ENCODE results near the gene RFT1.
A peak's percentile ranks its signal among the peaks of the same experiment; 100 is the strongest.

RFT1 gene

DNA sequence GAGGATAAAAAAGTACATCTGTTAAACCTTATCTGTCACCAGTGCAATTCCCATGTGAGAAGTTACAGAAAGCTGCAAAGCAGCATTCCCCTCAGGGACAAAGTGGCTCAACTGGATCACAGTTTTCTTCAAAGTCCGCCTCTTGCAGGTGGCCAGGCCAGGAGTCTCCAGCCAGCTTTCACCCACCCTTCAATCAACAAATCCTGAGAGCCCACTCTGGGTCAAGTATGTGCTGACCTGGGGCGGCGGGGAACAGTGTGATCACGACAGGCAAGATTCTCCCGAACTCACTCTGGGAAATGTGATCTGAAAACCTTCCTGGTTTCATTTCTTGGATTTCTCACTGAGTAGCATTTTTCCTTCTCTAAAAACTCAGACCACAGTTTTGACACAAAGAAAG, 39.2 kb downstream of the RFT1 start:
- no peak for DNase-seq (ENCODE audit: low read depth in 2 of 2)

DNA sequence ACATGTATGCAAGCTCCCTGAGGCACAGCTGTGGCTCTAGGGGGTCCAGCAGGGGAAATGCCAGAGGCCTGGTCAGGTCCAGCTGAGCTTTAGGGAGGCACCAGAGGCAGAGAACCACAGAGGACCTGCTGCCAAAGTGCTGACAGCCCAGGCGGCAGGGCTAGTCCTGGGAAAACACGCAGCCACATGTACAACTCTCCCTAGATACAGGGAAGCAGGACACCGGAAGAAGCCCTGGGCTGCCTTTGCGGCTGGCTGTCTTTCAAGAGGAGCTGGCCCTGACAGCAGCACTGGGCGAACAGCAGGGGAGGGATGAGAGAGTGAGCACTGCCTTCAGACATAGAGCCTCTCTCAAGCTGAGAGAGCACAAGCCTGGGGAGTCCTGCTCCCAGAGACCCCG, 40.7 kb downstream of the RFT1 start:
- no peak for DNase-seq (ENCODE audit: low read depth in 2 of 2)

DNA sequence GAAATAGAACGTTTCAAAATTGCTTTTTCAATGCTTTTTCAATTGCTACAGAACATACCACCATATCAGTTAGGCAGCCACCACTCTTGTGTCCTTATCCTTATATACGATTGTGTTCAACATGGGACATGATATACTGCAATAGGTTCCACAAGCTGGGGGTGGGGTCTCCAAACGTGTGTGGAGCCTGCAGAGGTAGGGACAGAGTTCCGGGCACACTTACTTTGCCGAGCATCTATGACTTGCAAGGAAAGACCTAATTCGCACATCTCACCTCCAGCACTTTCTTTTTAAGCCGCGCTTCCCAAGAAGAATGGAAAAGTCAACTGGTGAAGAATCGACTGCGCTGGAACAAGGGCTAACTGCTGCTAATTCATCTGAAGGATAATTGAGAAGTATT, 44.8 kb downstream of the RFT1 start:
- DNase-seq (ENCODE audit: low read depth in 2 of 2) = no peak

DNA sequence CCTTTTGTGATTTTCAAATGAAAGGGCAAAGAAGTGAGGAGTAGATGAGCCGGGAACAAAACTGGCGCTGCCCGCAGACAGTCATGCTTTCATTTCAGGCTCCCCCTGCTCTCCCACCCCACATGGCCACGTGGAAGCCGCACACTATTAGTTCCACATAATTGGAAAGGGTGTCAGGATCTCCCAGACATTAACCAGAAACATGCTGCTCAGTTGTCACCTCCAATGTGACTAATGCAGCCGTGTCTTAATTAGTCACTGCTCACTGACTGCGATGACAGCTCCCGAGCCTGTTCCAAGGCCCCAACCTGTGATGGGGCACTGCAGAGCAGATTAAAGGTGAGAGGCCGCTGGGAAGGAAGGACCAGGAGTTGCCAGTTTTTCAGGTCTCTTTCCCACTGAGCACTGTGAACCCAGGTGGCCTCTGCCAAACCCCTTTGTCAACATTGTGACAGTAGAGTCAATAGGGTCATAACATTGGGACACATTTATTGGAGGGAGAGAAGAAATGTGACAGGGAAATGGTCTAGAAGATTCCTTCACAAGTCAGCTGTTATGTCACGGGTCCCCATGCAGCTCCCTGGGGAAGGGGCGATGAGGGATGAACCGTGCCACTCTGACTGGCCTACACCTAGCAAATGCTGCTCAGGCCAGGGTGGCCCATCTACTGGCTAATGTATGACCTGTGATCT, 45.8 kb downstream of the RFT1 start:
- DNase-seq (ENCODE audit: low read depth in 2 of 2) = no peak

DNA sequence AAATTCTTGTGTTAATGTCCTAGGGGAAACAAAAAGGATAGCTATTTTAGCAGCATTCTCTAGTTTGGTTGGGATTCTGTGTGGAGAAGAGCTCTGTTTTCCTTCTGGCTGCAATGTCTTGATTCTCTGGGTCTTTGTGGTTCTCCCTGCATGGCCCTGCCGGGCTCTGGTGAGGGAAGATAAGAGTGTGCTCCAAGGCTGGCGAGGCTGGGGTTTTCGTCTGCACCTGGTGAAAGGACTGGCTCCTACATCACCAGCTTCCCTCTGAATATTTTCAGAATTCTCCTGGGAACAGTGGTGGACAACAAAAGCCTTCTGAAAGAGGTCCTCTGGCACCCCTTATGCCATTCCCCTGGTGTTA, 46.3 kb downstream of the RFT1 start:
- no peak for DNase-seq (ENCODE audit: low read depth in 2 of 2)

DNA sequence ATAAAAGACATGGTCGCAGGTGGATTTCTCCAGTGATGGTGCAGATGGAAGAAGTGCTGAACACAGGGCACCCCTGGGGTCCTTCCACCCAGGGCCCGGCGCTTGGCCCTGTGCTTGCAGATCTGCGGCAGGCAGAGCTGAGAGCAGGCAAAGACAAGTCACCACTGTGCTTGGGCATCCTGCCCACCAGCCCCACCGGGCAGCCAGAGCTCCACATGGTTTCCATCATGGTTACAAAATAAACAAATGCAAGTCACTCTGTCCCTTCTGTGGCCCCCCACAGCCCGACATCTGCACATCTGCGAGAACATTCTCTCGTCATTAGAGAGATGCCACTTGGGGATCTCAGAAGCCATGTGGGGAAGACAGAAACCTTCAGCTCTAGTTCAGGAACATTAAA, 46.7 kb downstream of the RFT1 start:
- DNase-seq (ENCODE audit: low read depth in 2 of 2) = no peak

DNA sequence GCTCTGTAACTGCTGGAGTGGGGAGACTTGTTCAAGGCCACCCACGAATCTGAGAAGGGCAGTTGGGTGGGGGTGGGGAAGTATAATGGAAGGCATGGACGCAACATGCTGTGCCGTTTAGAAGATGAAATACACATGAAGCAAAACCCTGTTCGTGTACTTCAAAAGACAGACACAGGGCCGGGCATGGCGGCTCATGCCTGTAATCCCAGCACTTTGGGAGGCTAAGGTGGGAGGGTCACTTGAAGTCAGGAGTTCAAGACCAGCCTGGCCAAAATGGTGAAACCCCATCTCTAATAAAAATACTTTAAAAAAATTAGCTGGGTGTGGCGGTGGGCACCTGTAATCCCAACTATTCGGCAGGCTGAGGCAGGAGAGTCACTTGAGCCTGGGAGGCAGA, 47.5 kb downstream of the RFT1 start:
- no peak for DNase-seq (ENCODE audit: low read depth in 2 of 2)

DNA sequence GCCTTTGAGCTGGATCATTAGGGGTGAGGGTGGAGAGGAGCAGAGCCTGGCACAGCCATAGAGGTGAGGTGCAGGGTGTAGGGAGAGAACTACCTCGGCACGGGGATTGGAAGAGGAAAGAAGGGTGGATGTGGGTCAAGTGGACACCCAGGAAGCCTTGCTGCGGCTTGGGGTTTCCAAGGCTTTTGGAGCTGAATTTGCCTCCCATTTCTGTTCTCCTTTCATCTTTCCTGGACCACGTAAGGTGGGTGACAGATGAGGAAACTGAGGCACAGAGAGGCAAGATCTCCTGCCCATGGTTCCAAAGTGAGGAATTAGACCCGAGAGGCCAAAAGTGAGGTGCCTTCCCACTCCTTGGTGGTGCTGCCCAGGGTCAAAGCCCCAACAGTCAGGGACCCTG, 48.9 kb downstream of the RFT1 start:
- DNase-seq (ENCODE audit: low read depth in 2 of 2) = no peak

DNA sequence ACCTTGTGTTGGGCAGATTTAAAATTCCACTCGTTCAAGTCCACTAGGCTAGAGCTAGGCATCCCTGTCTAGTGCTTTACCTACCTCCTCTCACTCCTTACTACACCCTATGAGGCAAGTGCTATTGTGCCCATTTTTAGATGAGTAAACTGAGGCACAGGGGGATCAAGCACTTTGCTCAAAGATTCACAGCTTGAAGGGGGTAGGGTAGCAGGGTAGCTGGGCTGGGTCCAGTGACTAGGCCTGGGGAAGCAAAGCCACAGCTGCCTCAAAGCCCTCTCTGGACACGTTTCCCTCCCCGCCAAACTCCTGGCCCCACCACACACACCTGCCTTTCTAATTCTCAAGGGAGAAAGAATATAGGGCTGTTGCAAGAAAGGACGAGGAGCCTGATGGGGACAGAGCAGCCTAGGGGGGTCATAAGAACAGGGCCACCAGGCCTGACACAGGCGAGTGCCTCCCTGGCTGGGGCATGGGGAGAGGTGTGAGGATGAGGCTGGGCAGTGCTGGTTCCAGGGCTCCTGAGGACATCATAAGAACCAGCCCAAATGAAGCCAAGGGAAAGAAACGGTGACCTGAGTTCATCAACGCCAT, 49.5 kb downstream of the RFT1 start:
- DNase-seq (ENCODE audit: low read depth in 2 of 2) = no peak

DNA sequence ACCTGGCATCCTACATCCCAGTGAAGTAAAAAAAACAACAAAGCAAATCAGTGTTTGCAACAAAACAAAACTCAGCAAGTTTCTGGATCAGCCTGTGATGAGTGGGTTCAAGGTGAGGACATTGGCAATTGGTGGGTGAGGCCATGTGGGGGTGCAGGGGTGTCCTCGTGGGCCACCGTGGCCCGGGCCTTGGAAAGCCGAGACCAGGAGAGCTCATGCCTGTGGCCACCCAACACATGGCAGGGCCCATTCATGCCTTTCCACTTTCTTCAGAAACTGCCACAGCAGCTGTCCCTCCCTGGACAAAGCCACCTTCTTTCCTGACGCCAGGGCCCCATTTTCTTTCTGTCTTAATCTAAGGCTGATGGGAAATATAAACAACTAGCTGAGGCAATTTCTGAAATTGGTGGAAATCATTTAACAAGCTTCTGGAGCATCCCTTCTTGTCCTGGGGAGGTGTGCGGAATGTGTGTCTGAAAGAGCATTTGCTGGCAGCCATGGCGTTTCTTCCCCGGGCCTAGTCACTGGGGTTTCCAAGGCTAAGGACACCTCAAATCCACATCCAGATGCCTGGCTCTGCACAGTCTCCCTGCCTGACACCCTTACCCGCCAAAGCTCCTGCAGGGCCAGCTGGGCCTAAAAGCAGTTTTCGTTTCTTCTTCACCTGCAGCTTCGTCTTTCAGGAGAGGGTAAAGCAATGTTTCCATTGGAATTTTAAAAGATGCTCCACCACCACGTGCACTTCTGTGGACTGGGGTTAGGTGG, 50.3 kb downstream of the RFT1 start:
- no peak for DNase-seq (ENCODE audit: low read depth in 2 of 2)

DNA sequence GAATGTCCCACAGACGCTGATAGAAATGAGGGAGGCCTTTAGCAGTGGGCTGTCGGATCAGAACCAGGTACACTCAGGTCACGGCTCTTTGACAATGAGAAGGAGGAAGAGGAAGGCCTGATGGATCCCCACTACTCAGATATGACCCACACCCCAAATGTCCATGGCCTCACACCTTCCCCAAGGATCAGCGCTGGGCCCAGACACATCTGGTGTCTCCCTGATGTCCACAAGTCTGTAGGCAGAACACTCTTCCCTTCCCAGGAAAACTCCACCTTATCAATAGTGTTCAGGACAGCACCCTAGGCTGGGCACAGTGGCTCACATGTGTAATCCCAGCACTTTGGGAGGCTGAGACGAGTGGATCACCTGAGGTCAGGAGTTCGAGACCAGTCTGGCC, 51.1 kb downstream of the RFT1 start:
- DNase-seq (ENCODE audit: low read depth in 2 of 2) = no peak

DNA sequence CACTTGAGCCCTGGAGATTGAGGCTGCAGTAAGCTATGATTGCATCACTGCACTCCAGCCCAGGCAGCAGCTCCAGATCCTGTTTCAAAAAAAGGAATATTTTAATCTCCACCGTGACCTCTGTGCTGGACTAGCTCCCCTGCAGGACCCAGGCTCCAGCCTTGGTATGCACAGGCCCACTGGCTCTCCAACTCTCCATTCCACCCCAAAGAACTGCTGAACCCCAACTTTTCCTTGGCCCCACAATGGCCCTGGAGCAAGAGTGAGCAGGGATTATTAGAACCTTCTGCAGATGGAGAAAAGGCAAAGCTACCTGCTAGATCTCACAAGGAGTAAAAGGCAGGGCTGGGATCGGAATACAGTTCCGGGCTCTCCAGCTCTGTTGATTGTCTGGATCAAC, 51.6 kb downstream of the RFT1 start:
- no peak for DNase-seq (ENCODE audit: low read depth in 2 of 2)

DNA sequence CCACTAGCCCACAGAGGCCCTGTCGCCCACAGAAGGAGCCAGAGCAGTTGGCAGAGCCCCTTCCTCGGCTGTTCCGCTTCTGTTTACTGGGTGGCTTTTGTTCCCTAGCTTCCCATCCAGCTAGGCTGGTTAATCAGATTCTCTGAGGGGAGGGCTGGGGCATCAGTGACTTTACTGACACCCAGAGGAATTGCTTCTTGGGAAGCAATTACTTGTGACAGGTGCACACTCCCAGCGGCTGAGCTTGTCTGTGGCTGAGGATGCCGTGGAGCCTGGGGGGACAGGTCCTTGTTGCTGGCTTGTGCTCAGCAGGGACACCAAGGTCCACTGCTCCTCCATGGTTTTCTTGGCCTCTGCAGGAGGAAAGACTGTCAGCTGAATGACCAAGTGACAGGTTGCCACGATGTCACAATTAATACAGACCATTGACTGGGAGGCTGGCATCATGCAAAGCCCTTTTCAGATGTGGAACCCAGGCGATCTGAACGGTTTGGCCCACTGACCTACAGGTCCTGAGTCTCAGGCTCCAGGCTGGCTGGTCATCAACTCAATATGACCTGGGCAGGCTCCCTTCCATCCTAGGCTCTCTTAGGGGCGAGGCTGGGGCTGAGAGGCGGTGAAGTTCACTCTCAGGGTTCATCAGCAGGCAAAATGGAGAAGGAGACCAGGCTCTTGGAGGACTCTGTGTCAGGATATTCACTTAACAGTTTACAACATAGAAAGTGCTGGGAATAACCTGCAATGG, 52.6 kb downstream of the RFT1 start:
- DNase-seq (ENCODE audit: low read depth in 2 of 2) = no peak

DNA sequence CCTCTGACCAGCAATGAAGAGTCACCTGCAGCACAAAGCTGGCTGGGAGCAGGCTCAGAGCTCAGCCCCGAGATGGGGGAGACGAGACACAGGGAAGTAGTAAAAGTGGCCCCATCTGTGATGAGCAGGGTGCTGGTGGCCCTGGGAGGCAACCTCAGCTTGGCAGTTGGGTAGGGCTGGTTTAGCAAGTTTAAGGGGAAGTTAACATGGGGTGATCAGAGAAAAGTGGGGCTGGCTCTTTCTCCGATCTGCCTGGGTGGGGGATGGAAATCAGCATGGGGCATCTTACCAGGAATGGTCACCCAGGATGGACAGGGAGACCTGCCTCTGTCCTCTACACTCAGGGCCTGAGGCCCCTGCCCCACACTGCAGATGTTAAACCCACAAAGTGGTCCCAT, 54.5 kb downstream of the RFT1 start:
- no peak for DNase-seq (ENCODE audit: low read depth in 2 of 2)

DNA sequence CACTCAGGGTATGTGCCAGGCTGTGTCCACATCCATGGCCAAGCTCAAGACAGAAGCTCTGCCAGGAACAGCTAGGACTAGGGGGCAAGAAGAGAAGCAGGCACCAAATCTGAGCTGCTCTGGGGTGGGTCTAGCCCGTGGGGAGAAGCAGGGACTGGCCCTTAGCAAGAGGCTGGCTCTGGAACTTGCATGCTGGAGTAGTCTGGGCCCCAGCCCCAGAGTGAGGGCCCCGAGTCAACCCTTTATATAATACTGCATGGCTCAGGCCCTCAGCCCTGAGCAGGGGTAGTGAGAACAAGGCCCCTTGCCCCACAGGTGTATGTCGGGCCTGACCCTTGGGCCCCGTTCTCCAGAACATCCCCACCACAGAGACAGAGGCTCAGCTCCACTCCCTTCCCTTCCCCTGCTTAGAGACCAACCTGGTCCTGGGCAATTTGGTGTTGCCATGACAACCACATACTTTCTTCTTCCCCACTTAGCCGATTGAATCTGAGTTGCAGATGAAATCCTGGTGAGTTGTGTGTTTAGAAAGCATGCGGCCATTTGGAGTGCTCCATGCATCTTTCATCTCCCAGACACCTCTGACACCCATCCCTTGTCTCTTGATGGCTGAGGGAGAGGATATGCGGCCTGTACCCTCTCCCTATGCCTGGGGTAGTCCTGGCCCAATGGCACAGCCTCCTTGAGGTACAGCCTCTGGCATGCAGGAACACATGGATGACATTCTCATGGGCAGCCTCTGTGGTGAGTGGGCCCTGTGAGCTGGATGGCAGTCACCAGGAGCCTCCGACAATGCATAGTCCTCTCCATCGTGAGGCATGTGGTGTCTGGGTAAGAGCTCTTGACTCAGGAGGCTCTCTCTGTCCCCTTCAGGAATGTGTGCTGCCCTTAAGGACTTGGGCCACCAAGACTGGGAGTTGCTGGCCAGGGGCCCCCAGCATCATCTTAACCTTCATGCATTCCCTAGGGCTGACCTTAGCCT, 55.2 kb downstream of the RFT1 start:
- no peak for DNase-seq (ENCODE audit: low read depth in 2 of 2)

DNA sequence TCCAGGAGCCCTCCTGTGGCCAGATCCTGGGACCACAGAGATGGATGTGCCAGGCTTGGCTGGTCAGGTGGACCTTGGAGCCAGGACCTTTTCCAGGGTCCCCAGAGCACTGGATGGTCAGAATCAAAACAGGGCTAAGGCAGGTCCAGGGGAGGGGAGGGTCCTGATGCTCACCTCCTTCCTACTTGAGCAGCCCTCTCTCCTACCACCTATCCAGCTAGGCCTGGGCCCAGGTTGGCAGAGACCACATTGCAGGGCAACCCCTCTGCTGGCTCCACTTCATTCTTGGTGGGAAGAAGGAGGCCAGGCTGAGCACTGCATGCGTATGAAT, 55.9 kb downstream of the RFT1 start:
- no peak for DNase-seq (ENCODE audit: low read depth in 2 of 2)

DNA sequence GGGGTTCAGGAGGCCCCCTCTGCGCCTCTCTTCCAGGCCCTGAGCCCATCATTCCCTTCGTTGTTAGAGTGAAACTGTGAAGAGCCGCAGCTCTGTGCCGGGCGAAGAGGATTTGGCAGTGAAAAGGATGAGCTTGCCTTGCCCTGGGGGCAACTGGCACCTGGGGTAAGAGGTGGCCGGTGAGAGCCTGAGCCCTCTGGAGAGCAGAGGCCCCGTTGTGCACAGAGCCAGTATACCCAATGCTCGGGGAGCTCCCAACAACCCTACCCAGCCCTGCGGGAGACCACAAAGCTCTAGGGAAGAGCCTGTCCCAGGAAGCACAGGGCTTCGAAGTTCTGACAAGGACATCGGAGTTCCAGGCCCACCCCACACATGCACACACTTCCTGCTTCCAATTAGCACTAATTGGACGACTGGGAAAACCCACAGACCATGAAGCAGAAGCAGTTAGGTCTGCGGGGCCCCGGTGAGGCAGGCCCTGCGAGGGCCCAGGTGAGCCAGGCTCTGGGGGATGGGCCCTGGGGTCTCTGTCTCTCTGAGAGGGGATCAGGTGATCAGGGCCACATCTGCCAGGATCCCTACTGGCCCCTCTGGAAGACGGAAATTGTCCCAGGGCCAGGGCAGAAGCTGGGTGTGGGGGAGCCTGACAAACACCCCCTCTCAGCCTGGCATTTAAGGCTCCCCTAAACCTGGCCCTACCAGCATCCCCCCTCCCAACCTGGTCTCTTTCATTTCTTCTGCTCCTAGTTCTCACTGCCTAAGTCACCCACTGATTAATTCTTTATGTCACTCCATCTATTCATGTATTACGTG, 56.5 kb downstream of the RFT1 start:
- no peak for DNase-seq (ENCODE audit: low read depth in 2 of 2)

DNA sequence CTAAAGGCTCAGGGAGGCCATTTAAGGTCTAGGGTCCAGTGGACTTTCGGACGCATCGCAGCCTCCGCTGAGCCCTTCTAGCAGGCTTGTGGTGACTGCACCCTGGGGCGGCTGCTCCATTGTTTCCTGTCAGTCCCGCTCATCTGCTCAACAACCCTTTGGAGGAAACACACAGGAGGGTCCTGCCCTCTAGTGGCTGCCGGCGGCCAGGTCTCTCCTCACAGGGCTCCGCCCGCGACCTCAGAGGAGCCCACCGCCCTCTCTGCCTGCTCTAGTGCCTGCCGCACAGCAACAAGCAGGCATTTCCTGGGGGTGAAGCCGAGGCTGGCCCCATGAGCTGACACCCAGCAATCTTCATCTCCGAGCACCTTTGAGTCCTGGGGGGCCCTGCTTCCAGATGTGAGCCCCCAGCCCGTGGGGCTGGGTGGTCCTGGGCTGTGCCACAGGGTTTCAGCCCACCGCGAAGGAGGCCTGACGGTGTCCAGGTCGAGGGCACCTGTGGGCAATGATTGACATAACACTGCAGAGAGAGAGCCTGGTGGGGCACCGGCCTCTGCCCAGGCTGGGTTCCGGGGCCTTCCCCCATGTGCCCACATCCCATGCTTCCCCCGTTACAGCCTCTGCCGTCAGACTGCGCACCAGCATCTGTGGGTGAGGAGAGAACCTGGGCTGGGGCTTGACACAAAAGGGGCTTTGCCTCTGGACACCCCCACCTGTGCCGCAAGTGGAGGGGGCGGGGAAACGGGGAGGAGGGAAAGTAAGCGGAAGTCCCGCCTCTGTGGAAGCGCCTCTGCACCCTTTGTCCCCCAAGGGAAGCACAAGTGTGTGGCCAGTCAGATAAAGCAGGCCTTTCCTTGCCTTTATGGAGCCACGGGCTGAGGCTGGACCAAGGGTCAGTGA, 57.3 kb downstream of the RFT1 start:
- DNase-seq (ENCODE audit: low read depth in 2 of 2) = peak; percentile 77 to 86

DNA sequence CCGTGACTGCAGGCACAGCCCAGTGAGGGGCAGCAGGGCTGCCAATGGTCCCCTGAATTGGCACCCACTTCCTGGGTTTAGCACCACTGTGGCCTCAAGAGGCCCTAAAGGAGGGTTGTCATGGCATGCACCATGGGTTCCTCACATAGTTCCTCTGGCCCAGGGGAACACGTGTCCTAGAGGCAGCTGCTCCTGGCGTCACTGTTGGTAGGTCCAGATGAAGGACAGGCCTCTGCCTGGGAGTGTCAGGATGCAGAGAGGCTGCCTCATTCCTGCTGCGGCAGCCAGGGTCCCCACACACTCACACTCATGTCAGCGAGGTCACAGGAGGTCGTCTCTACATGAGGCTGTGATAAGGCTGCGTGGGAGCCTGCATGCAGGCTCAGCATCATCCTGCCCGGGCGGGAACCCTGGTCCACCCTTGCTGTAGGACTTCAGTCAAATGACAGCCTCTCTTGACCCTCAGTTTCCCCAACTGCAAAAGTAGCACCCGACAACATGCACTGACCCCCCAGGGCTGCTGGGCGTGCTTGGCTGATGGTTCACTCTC, 58.3 kb downstream of the RFT1 start:
- DNase-seq (ENCODE audit: low read depth in 2 of 2) = no peak
